COLO668 (cell line): ENCODE measurements around the gene MPPED1.

Source experiments
- DNase-seq: peaks from one replicate; lab custom pipeline; 2025; ENCODE audit not compliant: unreplicated experiment; lab: John Stamatoyannopoulos, UW

Gene MPPED1

DNA sequence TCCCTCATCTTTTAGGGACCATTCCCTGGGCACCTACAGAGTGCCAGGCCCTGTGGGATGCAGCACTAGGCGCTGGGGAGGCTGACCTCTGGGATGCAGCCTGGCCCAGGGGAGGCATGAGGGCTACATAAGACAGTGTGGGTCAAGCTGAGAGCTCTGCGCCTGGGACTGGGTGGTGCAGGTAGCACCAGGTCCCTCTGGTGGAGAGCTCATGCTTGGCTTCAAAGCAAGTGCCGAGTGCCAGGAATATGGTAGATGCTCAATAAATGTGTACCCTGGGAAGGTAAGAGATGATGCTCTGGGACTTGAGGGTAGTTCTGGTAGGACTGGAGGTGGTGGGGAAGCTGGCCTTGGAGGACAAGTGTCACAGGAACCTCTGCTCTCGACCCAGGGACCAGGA is 2.0 kb upstream of the MPPED1 start:
- DNase-seq, result no peak

DNA sequence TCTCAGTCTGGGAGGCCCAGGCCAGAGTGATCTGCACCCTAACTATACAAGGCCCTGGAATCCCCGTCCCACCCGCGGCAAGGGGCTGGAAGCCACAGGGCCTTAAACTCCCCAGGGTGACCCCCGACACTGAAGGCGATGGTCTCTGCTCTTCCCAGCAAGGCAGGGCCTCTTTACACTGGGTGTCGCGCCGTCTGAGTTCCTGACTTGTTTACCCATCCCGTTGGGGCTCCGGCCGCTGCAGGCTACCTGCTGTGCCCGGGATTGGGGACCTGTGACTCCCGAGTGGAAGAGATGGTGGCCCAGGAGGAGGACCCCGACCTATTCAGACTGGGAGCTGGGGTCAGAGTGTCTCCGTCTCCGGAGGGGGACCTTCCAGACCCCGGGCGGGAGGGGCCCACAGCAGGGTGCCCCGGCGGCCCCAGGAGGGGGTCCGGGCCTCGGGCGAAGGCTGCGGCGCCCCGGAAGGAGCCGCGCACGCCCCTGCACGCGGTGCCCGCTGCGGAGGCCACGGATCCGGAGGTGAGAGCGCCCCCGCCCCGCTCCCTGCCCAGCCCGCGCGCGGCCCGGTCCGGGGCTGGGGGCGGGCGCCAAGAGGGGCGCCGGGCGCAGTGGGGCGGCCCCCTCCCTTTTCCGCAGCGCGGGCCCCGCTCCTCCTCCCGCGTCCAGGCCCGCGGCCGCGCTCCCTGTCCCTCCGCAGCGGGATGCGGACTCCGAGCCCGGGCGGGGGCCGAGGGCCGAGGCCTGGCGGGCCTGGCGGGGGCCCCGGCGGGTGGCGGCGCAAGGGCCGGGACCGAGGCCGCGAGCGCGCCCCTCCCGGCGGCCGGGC is 560 bp upstream of the MPPED1 start:
- DNase-seq, result peak; percentile 37

DNA sequence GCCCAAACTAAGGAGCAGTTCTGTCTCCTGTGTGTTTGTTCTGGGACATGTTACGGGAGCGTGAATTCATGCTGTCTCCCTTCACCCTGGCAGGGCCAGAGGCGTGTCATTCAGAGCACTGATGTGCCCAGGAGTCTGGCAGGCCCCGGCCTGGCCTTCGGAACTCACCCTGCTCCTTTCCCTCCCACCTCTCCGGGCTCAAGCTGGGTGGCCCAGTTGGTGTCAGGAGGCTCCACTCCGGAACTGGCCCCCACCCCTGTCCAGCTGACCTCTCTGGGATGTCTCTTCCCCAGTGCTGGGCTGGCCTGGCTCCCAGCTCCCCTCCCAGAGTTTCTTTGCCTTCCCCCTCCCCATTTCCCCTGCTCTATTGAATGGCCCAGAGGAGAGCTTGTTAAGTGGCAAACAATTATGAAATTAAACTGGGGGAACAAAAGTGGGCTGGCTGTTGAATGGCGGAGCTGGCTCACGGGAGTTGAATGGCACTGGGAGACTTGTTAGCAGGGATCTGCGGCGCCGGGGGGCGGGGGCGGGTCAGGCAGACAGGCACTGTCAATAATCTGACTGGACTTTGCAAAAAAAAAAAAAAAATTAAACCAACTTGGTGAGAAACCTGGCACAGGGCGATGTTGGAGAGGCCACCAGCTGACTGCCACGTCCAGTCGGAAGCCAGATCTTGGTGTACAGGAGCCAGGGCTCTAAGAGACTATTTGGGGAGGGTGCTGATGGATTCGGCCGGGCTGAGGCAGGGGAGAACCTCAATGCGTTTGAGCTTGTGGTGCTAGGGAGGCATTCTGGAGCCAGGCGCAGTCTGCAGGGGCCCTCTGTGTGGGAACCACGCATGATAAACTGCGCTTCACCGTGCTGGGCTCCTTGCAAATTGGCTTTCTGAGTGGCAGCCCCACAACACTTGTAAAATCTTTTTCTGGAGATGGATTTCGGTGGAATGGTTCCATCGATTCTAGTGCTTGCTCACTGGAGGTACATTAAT is 1.3 kb downstream of the MPPED1 start:
- DNase-seq, result peak; percentile 15

DNA sequence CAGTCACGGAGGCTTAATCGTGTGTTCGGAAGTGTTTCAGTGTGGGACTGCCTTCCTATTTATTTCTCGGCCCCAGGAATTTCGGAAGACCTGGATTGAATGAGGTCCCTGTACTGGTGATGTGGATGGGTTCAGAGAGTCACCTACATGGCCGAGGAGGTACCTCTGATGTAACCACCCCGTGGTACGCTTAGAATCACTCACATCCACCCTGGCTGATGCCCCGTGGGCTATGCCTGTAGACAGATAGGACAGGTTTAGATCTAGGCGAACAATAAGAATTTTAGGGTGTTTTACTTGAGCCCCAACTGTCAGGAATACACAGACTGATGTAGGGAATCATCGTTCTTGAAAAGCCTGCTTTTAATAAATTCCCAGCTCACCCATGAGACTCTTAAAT is 2.0 kb downstream of the MPPED1 start:
- DNase-seq, result no peak

DNA sequence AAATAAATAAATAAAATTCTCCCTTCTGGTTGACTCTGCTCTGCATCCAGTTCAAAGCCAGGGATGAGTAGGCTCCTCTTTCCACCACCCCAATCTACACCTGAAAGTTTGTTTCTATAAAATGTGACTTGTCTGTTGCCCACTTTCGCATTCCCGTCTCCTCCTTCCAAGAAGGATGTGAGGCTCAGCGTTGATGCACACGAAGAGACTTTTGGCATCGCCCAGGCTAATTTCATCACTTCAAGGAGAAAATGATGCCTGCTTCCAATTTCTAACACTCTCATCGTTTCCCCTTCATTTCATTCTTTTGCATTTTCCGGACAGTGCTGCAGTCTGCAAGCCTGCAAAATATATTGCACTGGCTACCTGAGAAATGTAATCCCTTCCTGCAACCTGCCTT is 3.9 kb downstream of the MPPED1 start:
- no peak for DNase-seq

DNA sequence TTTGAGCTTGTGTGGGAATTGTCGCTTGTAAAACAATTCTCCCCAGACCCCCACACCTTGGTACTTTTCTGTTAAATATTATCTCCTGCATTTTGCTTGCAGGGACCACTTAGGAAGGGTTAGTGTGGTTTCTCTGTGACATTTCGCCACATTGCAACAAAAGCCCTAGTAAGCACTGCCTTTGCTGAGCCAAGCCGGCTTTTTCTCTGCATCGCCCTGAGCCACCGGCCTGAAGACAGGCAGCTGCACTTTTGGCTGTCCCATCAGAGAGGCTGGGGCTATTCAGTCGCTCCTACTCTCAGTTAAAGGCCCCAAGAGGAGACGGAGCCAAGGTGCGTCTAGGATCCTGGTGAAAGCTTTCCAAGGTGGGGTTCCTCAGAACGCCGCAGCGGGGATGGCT is 5.7 kb downstream of the MPPED1 start:
- no peak for DNase-seq

DNA sequence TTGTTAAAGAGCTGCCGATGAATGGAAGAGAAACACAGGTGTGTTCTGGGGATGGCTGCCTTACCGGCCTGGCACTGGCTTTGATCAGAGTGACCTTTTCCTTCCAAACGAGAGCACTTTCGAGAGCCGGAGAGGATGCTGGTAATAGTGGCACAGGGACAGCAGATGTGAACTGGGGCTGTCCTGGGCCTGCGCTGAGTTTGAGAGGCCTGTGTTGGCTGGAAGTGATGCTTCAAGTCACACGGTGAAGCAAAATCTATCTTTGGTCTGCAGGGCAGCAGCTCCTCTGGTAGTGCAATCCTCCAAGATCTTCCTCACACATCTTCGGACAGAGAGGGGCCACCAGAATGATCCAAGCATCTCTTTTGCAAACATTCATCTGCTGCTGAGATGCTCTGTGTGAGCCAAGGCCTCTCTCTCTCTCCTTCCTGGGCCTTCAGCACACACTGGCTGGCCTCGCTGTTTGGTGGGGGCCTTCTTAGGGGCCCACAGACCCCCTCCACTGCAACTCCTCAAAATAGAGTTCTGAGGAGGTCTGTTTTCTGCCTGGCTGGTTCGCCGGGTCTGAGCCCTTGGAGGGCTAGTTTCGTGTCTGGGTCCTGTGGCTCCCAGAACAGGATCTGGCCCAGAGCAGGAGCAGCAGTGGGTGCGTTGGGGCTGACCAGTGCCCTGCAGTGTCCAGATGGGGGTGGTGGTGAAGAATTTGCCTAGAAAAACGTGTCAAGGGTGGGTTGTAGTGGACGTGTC is 6.4 kb downstream of the MPPED1 start:
- DNase-seq, result no peak

DNA sequence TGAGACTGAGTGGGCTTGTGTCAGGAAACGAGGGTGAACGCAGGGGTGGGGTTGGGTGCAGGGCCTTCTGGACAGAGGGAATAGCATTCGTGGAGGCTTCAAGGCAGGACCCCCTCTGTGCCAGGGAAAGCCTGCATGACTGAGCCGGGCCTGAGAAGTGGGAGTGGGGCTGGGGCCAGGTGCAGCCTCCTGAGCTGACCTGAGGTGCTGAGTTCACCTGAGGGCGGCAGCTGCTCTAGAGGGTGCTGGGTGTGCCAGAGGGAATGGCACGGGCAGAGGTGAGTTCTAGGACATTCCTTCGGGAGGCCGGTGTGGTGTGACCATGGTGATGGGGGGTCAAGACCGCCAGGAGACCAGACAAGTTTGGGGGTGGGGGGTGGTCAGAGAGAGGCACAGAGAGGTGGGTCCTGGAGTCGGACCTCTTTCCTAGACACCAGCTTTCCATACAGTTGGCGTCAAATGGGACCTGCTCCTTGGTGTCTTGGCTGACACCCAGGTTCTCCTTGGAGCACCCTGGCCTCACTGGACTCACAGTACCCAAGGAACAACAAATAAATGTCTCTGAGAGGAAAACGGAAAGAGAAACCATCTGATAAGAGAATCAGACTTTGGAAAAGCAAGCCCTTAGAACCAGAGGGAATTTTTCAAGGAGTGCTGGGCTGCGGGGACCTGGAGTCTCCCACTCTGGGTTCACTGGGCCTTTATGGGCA is 7.7 kb downstream of the MPPED1 start:
- no peak for DNase-seq

DNA sequence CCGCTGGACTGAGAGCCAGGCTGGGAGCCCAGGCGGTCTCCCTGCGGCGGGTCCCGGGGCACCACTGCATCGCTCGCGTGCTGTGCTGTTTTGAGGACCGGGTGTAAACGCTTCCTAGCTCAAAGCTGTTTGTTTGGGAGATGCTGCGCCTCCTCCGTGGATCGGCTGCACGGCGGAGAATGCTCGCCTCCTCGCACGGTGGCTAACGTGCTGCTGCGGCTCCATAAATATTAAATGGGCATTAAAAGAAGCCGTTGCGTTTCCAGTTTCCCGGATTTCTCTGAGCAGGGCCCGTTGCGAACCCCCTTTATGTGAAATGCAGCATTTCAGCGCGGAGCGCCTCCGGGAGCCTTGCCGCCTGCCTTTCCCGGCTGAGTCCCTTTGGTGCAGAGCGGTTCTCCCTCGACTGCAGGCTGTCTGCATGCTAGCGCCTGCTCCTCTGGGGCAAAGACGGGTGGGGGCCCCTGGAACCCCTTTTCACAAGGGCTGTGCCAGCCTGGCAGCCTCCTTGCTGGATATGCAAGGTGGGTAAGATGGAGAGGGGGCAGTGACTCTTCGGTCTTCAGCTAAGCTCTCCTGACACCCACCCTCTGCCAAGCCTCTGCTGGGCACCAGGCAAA is 9.3 kb downstream of the MPPED1 start:
- DNase-seq, result no peak

DNA sequence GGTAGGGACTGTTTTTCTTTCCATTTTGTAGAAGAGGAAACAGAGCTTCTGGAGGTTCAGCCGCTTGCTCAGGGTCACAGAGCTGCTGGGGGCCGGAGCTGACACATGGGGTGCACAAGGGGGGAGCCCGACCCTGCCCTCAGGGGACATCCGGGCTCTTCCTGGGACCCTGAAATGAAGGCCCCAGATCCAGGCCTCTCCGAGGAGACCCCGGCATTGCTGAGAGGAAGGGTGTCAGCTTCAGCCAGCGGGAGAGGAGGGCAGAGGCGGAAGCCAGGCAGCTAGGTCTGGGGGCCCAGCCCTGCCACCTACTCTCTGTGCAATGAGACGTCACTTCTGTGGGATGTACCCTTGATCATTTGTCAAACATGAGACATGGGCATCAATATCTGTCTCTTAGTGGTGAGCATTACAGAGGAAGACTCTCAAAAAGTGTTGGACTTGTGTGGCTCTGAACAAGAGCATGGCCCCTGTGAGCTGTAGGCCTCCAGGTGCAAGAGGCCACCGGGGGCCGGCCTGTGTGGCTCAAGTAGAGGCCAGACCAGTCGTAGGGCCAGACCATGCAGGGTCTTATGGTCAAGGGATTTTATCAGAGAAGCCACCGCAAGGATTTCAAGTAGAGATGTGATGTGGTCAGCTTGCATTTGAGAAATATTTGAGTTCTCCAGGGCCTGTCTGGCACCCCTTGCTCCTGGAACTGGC is 10.3 kb downstream of the MPPED1 start:
- DNase-seq, result no peak

DNA sequence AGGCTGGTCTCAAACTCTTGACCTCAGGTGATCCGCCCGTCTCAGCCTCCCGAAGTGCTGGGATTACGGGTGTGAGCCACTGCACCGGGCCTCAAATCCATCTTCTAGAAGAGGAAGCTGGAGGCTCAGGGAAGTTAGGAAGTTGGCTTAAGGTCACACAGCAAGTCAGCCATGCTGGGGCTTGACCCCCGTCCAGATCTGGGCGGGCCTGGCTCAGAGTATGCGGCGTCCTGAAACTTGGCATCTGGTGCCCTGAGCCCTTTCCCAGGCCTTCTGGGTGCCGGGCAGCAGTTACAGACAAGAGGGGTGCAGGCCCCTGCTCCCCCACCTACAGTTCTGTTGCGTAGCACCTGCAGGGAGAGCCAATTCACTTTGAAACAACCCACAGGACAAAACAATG is 11.2 kb downstream of the MPPED1 start:
- no peak for DNase-seq

DNA sequence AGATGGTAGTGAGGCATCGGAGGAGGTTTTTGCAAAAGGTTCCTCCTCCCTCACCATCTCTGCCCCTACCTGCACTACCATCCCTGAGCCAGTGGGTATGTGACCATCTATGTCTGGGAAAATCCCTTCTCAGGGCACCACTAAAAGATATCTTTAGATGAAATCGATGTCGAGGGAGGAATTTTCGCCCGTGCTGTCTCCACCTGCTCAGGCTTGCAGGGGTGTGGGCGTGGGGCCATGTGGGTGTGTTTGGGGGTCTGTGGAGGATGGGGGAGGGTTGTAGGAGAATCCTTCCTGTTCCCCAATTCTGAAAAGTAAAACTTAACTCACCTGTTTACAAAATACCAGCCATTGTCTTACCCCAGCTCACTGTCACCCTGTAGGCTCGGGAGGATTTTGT is 12.4 kb downstream of the MPPED1 start:
- DNase-seq, result no peak

DNA sequence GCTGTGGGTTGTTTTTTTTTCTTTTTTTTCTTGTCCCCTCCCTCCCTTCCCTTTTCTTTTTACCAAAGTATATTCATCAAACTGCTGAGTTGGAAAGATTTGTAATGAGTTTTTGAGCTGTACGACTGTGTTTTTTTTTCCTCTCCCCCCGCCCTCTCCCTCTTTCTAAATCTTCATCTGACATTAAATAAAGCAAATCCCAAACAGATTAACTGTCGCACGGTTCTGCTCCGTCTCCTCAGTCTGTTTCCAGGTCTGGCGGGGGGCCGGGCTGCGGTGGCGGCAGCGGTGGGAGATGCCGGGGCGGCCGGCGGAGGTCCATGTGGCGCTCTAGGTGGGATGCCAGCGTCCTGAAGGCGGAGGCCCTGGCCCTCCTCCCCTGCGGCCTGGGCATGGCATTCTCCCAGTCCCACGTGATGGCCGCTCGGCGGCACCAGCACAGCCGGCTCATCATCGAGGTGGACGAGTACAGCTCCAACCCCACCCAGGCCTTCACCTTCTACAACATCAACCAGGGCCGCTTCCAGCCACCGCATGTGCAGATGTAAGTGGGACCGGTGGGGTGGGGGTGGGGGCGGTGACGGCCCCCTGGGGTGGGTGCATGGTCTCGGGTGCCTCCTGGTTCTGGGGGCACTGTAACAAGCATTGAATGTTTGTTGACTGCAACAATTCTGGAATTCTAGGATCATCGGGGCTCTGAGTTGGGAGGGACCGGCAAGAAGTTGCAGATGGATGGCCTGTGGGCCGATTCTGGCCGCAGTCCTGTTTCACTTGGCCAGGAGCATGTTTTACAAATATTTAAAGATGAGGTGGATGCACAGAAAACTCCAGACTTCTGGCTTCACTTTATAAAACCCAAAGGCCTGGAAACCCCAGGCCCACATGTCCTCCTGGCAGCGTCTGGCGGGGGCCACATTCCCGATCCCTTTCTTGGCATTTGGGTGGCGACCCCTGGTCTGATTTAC is 13.1 kb downstream of the MPPED1 start:
- no peak for DNase-seq

DNA sequence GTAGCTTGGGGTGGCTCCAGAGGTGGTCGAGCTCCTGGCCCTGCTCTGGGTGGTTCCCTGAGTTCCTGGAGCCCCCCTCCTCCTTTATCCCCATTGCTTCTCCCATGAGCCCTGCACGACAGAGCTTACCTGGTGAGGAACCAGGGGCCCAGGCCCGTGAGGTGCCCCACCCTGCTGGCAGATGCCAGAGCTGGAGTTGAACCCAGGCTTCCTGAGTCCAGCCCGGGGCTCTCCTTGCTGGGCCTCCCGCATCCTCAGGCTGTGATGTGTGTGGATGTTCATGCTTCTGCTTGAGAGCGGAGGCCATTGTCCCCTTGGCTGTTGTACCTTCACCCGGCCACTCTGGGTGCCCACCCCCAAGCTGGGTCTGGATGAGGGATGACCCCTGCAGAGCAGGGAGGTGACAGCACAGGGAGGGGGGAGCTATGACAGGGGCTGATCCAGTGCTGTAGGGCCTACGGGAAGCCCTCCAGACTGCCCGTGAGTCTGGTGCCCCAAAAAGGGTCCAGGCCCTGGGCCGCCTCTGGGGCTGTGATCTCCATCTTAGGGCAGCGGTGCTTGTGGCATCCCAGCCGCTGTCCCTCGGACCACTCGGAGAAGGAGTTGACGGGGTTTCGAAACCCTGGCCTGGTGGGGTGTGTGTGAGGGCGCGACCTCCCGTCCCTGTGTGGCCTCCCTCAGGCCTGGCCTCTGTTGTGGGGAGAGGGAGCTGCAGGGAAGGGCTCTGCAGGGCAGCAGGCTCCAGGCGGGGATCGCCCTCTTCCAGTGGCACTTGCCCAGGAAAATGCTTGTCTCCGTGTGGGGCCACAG is 14.4 kb downstream of the MPPED1 start:
- DNase-seq, result no peak

DNA sequence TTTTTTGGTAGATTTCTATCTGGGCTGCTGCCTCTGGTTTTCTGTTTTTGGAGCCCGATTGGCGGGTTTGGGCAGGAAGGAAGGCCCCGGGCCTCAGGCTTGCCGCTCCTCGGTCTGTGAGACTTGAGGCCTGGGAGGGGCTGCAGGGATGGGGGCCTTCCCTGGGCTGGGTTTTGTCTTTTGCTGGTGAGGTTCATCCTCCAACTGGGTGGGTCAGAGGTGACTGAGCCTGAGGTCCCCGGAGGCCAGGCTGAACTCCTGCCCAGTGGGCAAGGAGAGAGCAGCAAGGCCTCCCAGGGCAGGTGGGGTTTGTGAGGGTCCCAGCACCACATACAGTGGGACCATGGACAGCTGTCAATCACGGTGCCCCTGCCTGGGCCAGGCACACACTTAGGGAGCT is 15.0 kb downstream of the MPPED1 start:
- no peak for DNase-seq

DNA sequence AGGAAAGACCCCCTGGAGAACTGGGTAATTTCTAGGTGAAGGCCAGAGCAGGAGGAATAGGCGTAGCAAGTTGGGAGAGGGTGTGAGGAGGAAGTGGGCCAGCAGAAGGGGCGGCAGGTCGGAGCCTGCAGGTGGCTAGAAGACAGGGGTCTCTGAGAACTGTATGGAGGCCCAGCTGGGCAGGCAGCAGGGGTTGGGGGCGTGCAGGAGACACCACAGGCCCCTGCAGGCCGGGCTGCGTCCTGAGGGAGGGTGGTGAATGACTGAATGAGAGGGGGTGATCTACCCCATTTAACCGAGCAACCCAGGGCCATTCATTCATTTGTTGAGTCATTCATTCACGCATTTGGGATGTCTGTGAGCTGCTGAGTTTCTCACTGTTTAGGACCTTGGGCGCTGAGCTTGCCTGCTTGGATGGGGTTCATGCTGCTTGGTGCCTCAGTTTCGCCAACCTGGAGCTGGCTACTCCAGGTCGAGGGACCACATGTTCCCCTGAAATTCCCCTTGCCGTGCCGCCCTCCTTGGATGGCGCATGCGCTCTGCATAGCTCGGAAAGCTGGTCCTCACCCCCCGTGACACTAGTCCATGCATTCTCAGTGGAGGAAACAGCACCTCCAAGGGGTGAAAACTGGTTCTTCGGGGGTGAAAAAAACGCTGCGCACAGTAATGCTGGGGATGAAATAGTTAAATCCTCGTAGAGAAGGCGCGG is 15.6 kb downstream of the MPPED1 start:
- no peak for DNase-seq

DNA sequence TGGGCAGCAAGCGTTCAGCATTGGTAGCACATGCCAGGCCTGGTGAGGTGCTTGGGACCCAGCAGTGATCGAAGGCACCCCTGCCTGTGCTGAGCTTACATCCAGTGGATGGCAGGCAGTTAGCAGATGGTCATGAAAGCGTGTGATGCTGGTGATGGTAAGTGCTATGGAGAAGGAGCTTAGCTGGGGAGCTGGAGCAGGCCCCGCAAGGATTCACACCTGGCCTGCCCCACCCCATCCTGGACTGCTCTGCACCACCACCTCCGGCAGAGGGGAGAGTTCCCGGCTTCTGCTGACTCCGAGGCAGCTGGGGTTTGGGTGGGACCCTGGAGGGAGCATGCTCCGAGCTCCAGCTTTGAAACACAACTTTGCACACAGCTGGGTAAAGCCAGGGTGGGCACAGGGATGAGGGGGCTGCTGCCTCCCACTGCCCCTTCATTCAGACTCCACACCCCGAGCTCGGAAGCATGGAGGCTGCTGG is 16.2 kb downstream of the MPPED1 start:
- no peak for DNase-seq
